Measurements from ENCODE around the gene GLIPR1L2.

The GLIPR1L2 gene

DNA sequence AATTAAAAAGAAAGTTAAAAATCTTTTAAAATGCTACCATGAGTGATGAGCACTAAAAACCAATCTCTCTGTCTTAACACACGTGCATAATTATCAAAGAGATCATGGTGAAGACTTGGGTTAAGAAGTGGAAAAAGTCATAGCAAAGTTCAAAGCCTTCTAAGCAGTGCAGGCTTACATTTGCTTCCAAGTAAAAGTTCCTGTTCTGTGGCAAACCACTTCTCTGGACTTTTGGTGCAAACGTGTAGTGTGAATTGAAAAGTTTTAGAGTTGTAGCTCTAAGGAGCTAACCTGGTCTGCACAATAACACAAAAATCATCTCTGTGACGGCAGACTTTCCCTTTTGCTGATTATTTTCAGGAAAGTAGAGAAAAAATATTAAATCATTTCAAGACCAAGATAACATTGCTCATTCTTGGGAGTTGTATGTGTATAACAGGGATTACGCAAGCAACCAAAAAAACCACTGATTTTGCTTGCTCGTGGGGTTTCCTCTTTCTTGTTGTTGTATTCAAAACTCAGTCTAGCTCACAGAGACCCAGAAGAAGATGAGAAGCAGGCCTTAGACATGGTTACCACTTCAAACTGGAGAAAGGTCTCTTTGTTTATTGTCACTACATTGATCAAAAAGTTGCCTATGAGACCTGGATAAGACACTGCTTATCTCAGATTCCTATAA lies 87.4 kb downstream of the GLIPR1L2 start:
- peak in 2 of 3 donors; percentile 16 to 23 for DNase-seq (ENCODE audit: low read depth in 3 of 3)

DNA sequence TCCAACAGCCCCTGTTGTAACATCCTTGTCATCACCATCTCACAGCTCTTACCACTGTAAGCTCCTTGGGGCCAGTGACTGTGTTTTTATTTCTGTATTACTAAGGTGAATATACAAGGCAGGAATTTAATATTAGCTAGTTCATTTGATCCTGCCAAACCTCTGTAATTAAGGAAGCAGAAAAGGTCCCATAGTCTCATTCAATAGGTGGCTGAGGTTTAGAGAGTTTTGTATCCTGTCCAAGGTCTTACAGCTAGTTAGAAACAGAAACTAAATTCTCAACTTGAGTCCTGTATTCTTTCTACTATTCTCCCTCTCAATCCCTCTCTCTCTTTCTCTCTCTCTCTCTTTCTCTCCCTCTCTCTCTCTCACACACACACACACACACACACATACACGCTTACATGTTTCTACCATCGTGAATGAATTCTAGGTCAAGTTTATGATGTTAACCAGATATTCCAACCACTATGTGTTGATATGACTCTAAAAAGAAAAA lies 89.1 kb downstream of the GLIPR1L2 start:
- DNase-seq (ENCODE audit: low read depth in 3 of 3): no peak

DNA sequence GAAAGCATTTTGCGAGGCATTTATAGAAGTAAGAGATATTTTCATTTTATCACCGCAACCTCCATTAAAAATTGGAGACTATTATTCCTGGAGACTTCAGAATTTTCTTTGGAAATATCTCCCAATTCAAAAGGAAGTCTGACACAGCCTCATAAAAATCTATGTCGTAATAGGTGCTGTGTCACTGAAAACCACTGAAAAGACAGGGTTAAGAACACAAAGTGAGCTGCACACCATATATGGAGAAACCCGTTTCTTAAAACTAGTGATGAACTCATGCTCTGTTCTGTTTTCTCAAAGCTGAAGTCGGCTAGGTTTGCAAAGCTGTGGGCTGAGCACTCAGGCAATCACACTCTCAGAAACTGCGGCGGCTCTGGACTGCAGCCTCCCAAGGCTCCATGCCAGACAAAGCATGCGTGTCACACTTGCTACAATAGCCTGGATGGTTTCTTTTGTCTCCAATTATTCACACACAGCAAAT lies 89.6 kb downstream of the GLIPR1L2 start, which contains the start of gene GLIPR1:
Gene GLIPR1, plus strand, starts transcription at position 287 of the 481 bp plus-strand sequence. Its CDS starts 126 bp downstream, at position 413.
- DNase-seq (ENCODE audit: low read depth in 3 of 3): peak in 2 of 3 donors; percentile 56 to 68

DNA sequence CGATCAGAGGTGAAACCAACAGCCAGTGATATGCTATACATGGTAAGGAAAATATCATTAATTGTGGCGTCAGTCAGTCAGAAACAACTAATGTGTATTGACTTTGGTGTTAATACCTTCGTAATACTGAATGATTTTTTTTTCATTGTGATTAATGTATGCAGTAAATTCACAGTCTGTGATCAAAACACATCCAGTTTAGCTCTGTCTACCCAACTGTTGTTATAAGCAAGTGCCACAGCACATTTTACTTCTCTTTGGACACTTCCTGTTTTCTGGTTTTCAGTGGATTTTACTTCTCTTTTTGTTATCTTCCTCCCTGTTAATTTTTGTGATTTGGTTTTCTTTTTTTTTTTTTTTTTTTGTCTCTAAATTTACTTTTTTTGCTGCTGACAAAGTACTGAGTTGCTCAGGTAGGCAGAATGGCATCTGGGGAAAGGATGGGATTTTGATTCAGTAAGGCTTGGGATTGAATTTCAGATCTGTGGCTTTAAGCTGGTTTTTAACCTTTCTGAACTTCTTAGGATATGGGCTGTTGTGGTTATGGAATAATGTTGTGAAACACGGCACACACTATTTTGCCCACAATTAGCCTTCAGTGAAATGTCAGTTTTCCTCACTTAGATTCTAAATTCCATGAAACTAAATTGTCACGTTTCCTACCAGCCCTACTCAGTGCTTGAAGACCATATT lies 90.3 kb downstream of the GLIPR1L2 start:
- DNase-seq (ENCODE audit: low read depth in 3 of 3): no peak

GRCh38 chr12:75481774-75482173 lies 90.9 kb downstream of the GLIPR1L2 start:
- no peak for DNase-seq (ENCODE audit: low read depth in 3 of 3)
